HepG2 (cell line): ENCODE measurements around the gene NACC2.

ENCODE experiments used
- BCL6 ChIP-seq: IDR thresholded peaks from 2 replicates; pipeline ENCODE4 v1.6.1; 2016; ENCODE audit warnings: missing genetic modification reagents, missing compliant biosample characterization
- RXRA ChIP-seq: sonication (generic); formaldehyde crosslinking; IDR thresholded peaks from 2 replicates; pipeline ENCODE4 v1.5.1; 2020; ENCODE audit warnings: missing genetic modification reagents
- STAT6 ChIP-seq: sonication (generic); formaldehyde crosslinking; IDR thresholded peaks from 2 replicates; pipeline ENCODE4 v1.4.0; 2020; ENCODE audit warnings: missing genetic modification reagents, mild to moderate bottlenecking, borderline replicate concordance
- SUZ12 ChIP-seq: fragments of 150-350 bp; IDR thresholded peaks from 2 replicates; pipeline ENCODE4 v1.6.1; 2014; ENCODE audit warnings: low read depth, low read length
- ZNF180 ChIP-seq: sonication (generic); formaldehyde crosslinking; IDR thresholded peaks from 2 replicates; pipeline ENCODE4 v1.4.0; 2020; ENCODE audit warnings: low read depth, missing genetic modification reagents, borderline replicate concordance
- ZNF530 ChIP-seq: sonication (generic); formaldehyde crosslinking; IDR thresholded peaks from 2 replicates; pipeline ENCODE4 v1.5.0; 2020; ENCODE audit warnings: low read depth, mild to moderate bottlenecking, missing genetic modification reagents

GRCh38 chr9:136111190-136111589, 16.1 kb upstream of the NACC2 start:
- no peak for TF ChIP-seq ZNF180 (CRISPR knock-in tag)
- TF ChIP-seq RXRA (CRISPR knock-in tag), result no peak
- no peak for TF ChIP-seq STAT6 (CRISPR knock-in tag)
- TF ChIP-seq ZNF530 (CRISPR knock-in tag), result no peak
- no peak for TF ChIP-seq SUZ12
- TF ChIP-seq BCL6 (CRISPR knock-in tag), result no peak
